D721Med (cell line): Measurements from ENCODE around the gene DAPK1.
"Not testable (repeated sequence)": the region's sequence is repeated elsewhere in the genome, so short reads cannot be mapped to it uniquely, and the experiment has no call there.

ENCODE experiments used
- DNase-seq: peaks from one replicate; pipeline ENCODE4 v3.0.0; 2011; ENCODE audit warnings: low spot score; ENCODE audit not compliant: insufficient read length
- FAIRE-seq: peaks from 2 replicates; lab custom pipeline; 2011; peaks lifted over from hg19 to GRCh38; lab: Jason Lieb, UNC
- TF ChIP-seq, protein P1 (sequence below): IDR thresholded peaks from 2 replicates; pipeline ENCODE4 v1.5.1; 2012; ENCODE audit warnings: mild to moderate bottlenecking, control low read depth; ENCODE audit not compliant: insufficient read depth; ENCODE audit errors: missing control alignments

Gene DAPK1

DNA sequence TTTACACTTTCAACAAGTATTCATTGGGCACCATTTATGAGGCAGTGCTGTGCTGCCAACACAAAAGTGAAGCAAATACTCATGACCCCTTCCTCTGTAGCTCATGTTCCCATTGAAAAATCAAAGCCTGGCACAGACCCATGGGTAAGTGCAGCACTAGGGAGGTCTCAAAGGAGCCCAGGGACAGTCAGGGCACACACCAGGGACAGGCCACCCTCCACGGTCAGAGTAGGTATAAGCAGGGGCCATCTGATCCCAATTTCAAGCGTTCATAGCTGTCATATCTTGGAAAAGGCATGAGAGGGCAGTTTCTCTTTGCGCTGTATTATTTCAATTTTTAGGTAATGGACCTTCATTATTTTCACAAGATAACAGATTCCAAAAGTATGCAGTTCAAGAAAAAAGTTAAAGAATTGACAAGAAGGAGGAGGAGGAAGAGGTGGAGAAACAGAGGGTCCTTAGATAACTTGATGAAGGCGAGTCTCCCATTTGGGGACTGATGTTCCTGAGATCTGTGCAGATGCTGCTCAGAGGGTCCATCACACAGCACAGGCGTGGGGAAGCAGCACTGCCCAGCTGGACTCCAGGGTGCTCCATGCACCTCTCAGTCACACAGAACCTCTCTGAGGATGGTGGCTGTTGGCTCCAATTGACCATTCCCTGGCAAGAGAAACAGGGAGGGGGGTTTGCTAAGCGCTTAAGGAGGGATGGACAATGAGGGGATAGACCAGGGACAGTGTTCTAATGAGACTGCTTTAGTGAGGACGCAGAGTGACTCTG lies 235.8 kb downstream of the DAPK1 start:
- FAIRE-seq = no peak
- TF ChIP-seq, protein P1, sequence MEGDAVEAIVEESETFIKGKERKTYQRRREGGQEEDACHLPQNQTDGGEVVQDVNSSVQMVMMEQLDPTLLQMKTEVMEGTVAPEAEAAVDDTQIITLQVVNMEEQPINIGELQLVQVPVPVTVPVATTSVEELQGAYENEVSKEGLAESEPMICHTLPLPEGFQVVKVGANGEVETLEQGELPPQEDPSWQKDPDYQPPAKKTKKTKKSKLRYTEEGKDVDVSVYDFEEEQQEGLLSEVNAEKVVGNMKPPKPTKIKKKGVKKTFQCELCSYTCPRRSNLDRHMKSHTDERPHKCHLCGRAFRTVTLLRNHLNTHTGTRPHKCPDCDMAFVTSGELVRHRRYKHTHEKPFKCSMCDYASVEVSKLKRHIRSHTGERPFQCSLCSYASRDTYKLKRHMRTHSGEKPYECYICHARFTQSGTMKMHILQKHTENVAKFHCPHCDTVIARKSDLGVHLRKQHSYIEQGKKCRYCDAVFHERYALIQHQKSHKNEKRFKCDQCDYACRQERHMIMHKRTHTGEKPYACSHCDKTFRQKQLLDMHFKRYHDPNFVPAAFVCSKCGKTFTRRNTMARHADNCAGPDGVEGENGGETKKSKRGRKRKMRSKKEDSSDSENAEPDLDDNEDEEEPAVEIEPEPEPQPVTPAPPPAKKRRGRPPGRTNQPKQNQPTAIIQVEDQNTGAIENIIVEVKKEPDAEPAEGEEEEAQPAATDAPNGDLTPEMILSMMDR = no peak
- DNase-seq = no peak

- DNase-seq (no peak), FAIRE-seq (no peak)
- TF ChIP-seq, protein P1 = no peak
Observed at GRCh38 chr9:87734106-87734505, 236.4 kb downstream of the DAPK1 start.

DNA sequence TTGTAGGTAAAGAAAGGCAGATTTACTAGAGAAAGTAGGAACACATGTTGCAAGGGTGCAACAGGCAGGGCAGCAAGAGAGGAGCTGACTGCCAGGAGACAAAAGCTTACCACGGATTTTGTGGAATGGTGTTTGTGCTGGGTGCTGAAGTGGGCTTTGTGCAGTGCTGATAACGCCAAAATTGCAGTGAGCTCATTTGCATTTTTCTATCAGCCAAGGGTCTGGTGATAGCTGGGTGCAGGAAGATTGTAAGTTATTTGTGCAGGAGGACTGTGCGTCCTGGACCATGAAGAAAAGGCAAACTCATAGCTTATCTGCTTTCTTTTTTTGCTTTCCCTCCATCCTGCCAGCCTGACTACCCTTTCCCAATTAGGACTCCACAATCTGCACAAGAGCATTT lies 241.9 kb downstream of the DAPK1 start:
- TF ChIP-seq, protein P1 = no peak
- FAIRE-seq = no peak
- DNase-seq = no peak

- TF ChIP-seq, protein P1 = no peak
- no peak for FAIRE-seq
- no peak for DNase-seq
Observed at GRCh38 chr9:87740209-87740608, 242.5 kb downstream of the DAPK1 start.

DNA sequence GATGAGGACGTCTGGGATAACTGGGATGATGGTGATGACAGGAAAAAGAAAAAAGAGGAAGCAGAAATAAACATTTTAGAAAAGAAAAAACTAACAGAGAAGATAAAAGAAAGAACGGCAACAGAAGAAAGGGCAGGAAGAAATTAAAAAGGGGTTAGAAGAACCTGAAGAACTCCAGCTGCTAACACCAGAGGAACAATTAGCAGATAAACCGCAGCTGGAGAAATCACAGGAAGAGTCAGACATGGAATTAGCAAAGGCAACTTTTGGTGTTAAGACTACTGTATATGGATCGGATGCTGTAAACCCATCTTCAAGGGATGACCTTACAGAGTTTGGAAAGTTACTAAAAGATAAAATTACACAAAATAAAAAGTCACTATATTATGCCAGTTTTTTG lies 243.7 kb downstream of the DAPK1 start:
- FAIRE-seq (no peak), DNase-seq (no peak)
- TF ChIP-seq, protein P1 = no peak

GRCh38 chr9:87741891-87742290 lies 244.2 kb downstream of the DAPK1 start:
- TF ChIP-seq, protein P1 = no peak
- DNase-seq (no peak), FAIRE-seq (no peak)

GRCh38 chr9:87742813-87743428 lies 245.3 kb downstream of the DAPK1 start:
- DNase-seq = no peak

DNA sequence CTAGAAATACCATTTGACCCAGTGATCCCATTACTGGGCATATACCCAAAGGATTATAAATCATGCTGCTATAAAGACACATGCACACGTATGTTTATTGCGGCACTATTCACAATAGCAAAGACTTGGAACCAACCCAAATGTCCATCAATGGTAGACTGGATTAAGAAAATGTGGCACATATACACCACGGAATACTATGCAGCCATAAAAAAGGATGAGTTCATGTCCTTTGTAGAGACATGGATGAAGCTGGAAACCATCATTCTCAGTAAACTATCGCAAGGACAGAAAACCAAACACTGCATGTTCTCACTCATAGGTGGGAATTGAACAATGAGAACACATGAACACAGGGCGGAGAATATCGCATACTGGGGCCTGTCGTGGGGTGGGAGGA lies 246.6 kb downstream of the DAPK1 start:
- DNase-seq, FAIRE-seq: not testable (repeated sequence)

More at GRCh38 chr9:87742813-87743428, 245.3 kb downstream of the DAPK1 start:
- TF ChIP-seq, protein P1 = no peak
- FAIRE-seq = no peak
